Nephron (organoid): ENCODE measurements around the gene CCNY.

Source experiments
- H3K27ac Mint-ChIP-seq, 3 experiments: 2 replicates each; pipeline ENCODE4 v1.8.0; 2020; ENCODE audit warnings: mixed read lengths in 3 of 3, mild to moderate bottlenecking in 2 of 3, moderate library complexity in 1 of 3
- H3K27me3 Mint-ChIP-seq: 2 replicates; pipeline ENCODE4 v1.8.0; 2021; ENCODE audit warnings: low read depth, mild to moderate bottlenecking, moderate library complexity, mixed read lengths
- H3K36me3 Mint-ChIP-seq: 2 replicates; pipeline ENCODE4 v1.8.0; 2020; ENCODE audit warnings: low read depth, mixed read lengths
- H3K4me1 Mint-ChIP-seq: 2 replicates; pipeline ENCODE4 v1.8.0; 2020; ENCODE audit warnings: mixed read lengths
- H3K4me3 Mint-ChIP-seq, 3 experiments: 2 replicates each; pipeline ENCODE4 v1.8.0; 2020; ENCODE audit warnings: mild to moderate bottlenecking in 3 of 3, mixed read lengths in 3 of 3, moderate library complexity in 2 of 3
- H3K9me3 Mint-ChIP-seq: 2 replicates; pipeline ENCODE4 v1.8.0; 2020; ENCODE audit warnings: mixed read lengths
- CTCF ChIP-seq, 3 experiments: fragments of 200-600 bp; sonication (generic); IDR thresholded peaks; one replicate each; pipeline ENCODE4 v1.5.0; 2021; ENCODE audit warnings: antibody characterized with exemption in 3 of 3; ENCODE audit not compliant: unreplicated experiment in 3 of 3

CCNY gene

DNA sequence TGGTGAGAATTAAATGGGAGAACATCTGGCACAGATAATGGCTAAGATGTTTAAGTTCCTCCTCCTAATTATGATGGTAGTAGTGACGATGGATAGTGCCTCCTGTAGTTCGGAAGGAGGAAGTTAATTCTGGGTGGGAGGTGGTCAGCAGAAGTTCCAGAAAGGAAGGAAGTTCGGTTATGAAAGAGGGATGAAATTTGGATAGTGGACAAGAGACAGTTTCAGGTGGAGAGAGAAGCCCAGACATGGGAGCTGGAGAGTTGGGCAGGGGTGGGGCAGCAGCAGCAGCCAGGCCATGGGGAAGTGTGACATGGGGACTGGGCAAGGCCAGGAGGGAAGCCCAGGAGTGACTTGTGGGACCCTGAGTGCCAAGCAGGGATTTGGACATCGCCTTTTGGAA, 99.5 kb downstream of the CCNY start:
- Mint-ChIP-seq H3K27ac (no peak overlapping the region), H3K9me3 (peaks cover 11% of the 10 kb centered on the region), H3K36me3 (peaks cover 30% of the 10 kb centered on the region), H3K4me3 (no peak overlapping the region), H3K4me1 (peaks cover 21% of the 10 kb centered on the region), H3K27me3 (no peaks in the 10 kb centered on the region)
- no peak for TF ChIP-seq CTCF (IDR thresholded peaks at IDR 0.05; ENCODE audit: unreplicated experiment in 3 of 3)

DNA sequence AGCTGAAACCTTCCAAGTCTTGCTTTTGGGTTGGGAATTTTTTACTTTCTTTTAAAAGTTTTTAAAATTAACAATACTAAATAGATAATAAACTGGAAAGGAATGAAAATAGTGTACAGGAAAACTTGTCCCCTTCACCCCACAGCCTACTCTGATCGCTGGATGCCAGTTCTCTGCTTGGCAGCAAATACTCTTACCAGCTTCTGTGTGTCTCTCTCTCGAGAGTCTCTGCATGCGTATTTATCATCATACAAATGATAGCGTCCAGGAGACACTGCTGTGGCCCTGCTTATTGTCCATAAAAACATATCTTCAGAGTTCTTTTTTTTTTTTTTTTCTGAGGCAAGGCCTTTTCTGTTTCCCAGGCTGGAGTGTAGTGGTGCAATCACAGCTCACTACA, 101.5 kb downstream of the CCNY start:
- Mint-ChIP-seq H3K27me3 (no peaks in the 10 kb centered on the region), H3K36me3 (peaks cover 46% of the 10 kb centered on the region), H3K9me3 (peaks cover 24% of the 10 kb centered on the region), H3K27ac (no peak overlapping the region), H3K4me3 (no peak overlapping the region), H3K4me1 (peaks cover 21% of the 10 kb centered on the region)
- no peak for TF ChIP-seq CTCF (IDR thresholded peaks at IDR 0.05; ENCODE audit: unreplicated experiment in 3 of 3)

DNA sequence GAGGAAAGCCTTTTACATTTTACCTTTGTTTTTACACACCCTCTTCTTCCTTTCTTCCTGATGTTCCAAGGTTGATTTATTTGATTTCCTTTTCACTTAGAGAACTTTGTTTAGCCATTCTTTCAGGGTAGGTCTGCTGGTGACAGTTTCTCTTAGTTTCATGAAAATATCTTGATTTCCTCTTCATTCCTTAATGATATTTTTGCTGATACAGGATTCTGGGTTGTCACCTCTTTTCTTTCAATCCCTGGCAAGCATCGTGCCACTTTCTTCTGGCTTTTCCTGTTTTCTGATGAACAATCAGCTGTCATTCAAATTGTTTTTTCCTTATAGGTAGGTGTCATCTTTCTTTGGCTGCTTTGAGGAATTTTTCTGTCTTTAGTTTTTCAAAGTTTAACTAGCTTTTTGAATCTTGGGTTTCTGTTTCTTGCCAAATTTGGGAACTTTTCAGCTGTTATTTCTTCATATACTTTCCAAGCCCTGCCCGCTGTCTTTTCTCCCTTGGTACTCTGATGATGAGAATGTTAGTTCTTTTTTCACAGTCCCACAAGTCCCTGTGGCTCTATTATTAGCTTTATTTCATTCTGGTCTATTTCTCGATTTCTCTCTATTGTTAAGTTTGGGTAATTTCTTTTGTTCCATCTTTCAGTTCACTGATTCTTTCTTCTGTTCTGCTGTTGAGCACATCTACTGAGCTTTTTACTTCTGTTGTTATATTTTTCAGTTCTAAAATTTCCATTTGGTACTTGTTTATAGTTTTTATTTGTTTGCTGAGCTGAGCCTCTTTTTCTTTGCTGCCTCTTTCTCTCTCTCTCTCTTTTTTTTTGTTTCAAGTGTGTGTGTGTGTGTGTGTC, 102.6 kb downstream of the CCNY start:
- no peak overlapping the region for H3K4me3 Mint-ChIP-seq
- H3K27ac Mint-ChIP-seq: no peak overlapping the region
- no peaks in the 10 kb centered on the region for H3K27me3 Mint-ChIP-seq
- H3K36me3 Mint-ChIP-seq: peaks cover 52% of the 10 kb centered on the region
- peaks cover 18% of the 10 kb centered on the region for H3K4me1 Mint-ChIP-seq
- H3K9me3 Mint-ChIP-seq: peaks cover 30% of the 10 kb centered on the region
- TF ChIP-seq CTCF (IDR thresholded peaks at IDR 0.05; ENCODE audit: unreplicated experiment in 3 of 3): no peak

GRCh38 chr10:35440016-35440415, 103.7 kb downstream of the CCNY start:
- no peak overlapping the region for H3K4me3 Mint-ChIP-seq
- peaks cover 49% of the 10 kb centered on the region for H3K36me3 Mint-ChIP-seq
- peaks cover 35% of the 10 kb centered on the region for H3K9me3 Mint-ChIP-seq
- TF ChIP-seq CTCF (IDR thresholded peaks at IDR 0.05; ENCODE audit: unreplicated experiment in 3 of 3): no peak
- no peaks in the 10 kb centered on the region for H3K27me3 Mint-ChIP-seq
- peaks cover 13% of the 10 kb centered on the region for H3K4me1 Mint-ChIP-seq
- H3K27ac Mint-ChIP-seq: no peak overlapping the region

- Mint-ChIP-seq H3K36me3 (peaks cover 37% of the 10 kb centered on the region), H3K9me3 (peaks cover 35% of the 10 kb centered on the region), H3K27ac (no peak overlapping the region), H3K4me3 (no peak overlapping the region), H3K27me3 (no peaks in the 10 kb centered on the region), H3K4me1 (peaks cover 29% of the 10 kb centered on the region)
- no peak for TF ChIP-seq CTCF (IDR thresholded peaks at IDR 0.05; ENCODE audit: unreplicated experiment in 3 of 3)
These were observed 105.7 kb downstream of the CCNY start for GRCh38 chr10:35442028-35442427.

DNA sequence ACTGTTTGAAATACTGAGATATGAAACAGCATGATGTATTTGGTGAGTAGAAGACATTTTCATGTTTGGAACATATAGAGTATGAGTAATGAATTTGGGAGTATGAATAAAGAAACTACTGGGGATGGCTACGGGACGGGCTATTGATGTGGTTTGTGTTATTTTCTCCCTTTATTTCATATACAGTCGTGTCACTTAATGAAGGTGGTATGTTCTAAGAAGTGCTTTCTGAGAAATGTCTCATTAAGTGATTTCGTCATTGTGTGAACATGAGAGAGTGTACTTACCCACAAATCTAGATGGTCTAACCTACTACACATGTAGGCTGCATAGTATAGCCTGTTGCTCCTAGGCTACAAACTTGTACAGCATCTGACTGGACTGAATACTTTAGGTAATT, 106.3 kb downstream of the CCNY start:
- Mint-ChIP-seq H3K36me3 (peaks cover 35% of the 10 kb centered on the region), H3K9me3 (peaks cover 35% of the 10 kb centered on the region), H3K27ac (no peak overlapping the region), H3K27me3 (no peaks in the 10 kb centered on the region), H3K4me3 (no peak overlapping the region), H3K4me1 (peaks cover 35% of the 10 kb centered on the region)
- TF ChIP-seq CTCF (IDR thresholded peaks at IDR 0.05; ENCODE audit: unreplicated experiment in 3 of 3): no peak
